ENCODE results near the gene LMLN.
"Not testable (repeated sequence)": the region's sequence is repeated elsewhere in the genome, so short reads cannot be mapped to it uniquely, and the experiment has no call there.

Gene LMLN

GRCh38 chr3:197956626-197956988 lies 3.4 kb upstream of the LMLN start:
- no peak for DNase-seq (ENCODE audit: low read depth in 2 of 3, low spot score in 2 of 3)

- no peak for DNase-seq (ENCODE audit: low read depth in 2 of 3, low spot score in 2 of 3)
Measured at GRCh38 chr3:197957790-197958133, 2.3 kb upstream of the LMLN start.

GRCh38 chr3:197958346-197958745 lies 1.7 kb upstream of the LMLN start:
- DNase-seq (ENCODE audit: low read depth in 2 of 3, low spot score in 2 of 3): no peak

GRCh38 chr3:197958848-197959247 lies 1.2 kb upstream of the LMLN start:
- not testable (repeated sequence) for DNase-seq (ENCODE audit: low read depth in 2 of 3, low spot score in 2 of 3)

- no peak for DNase-seq (ENCODE audit: low read depth in 2 of 3, low spot score in 2 of 3)
Measured at GRCh38 chr3:197959500-197959890, 522 bp upstream of the LMLN start.

- no peak for DNase-seq (ENCODE audit: low read depth in 2 of 3, low spot score in 2 of 3)
Measured at GRCh38 chr3:197960694-197961581, 921 bp downstream of the LMLN start.

- DNase-seq (ENCODE audit: low read depth in 2 of 3, low spot score in 2 of 3): no peak
Measured at GRCh38 chr3:197961582-197961945, 1.5 kb downstream of the LMLN start.

- no peak for DNase-seq (ENCODE audit: low read depth in 2 of 3, low spot score in 2 of 3)
Measured at GRCh38 chr3:197963019-197963637, 3.1 kb downstream of the LMLN start.

- DNase-seq (ENCODE audit: low read depth in 2 of 3, low spot score in 2 of 3): not testable (repeated sequence)
Measured at GRCh38 chr3:197967337-197967989, 7.4 kb downstream of the LMLN start.

GRCh38 chr3:197970588-197970987 lies 10.6 kb downstream of the LMLN start:
- no peak for DNase-seq (ENCODE audit: low read depth in 2 of 3, low spot score in 2 of 3)

- no peak for DNase-seq (ENCODE audit: low read depth in 2 of 3, low spot score in 2 of 3)
Measured at GRCh38 chr3:197974016-197974415, 14.0 kb downstream of the LMLN start.

GRCh38 chr3:197975311-197975710 lies 15.3 kb downstream of the LMLN start:
- DNase-seq (ENCODE audit: low read depth in 2 of 3, low spot score in 2 of 3): no peak

GRCh38 chr3:197983076-197983475 lies 23.1 kb downstream of the LMLN start:
- no peak for DNase-seq (ENCODE audit: low read depth in 2 of 3, low spot score in 2 of 3)

GRCh38 chr3:197989651-197990050 lies 29.6 kb downstream of the LMLN start:
- no peak for DNase-seq (ENCODE audit: low read depth in 2 of 3, low spot score in 2 of 3)

- no peak for DNase-seq (ENCODE audit: low read depth in 2 of 3, low spot score in 2 of 3)
Measured at GRCh38 chr3:197994736-197995135, 34.7 kb downstream of the LMLN start.

- no peak for DNase-seq (ENCODE audit: low read depth in 2 of 3, low spot score in 2 of 3)
Measured at GRCh38 chr3:197996855-197997254, 36.8 kb downstream of the LMLN start.

GRCh38 chr3:197997936-197998335 lies 37.9 kb downstream of the LMLN start:
- no peak for DNase-seq (ENCODE audit: low read depth in 2 of 3, low spot score in 2 of 3)

- DNase-seq (ENCODE audit: low read depth in 2 of 3, low spot score in 2 of 3): no peak
Measured at GRCh38 chr3:198017090-198017489, 57.1 kb downstream of the LMLN start.

GRCh38 chr3:198018416-198018815 lies 58.4 kb downstream of the LMLN start:
- DNase-seq (ENCODE audit: low read depth in 2 of 3, low spot score in 2 of 3): no peak

GRCh38 chr3:198019115-198019514 lies 59.1 kb downstream of the LMLN start:
- DNase-seq (ENCODE audit: low read depth in 2 of 3, low spot score in 2 of 3): no peak

- DNase-seq (ENCODE audit: low read depth in 2 of 3, low spot score in 2 of 3): no peak
Measured at GRCh38 chr3:198021320-198021719, 61.3 kb downstream of the LMLN start.

- no peak for DNase-seq (ENCODE audit: low read depth in 2 of 3, low spot score in 2 of 3)
Measured at GRCh38 chr3:198022604-198023003, 62.6 kb downstream of the LMLN start.
